ENCODE data around the gene PI3. TPM values are rescaled to one million over a fixed set of nuclear protein-coding genes. Genes with fewer than 3 reads are reported as not detected.

The PI3 gene
- total and polyA plus RNA-seq, 5 donors from 2014 or later: not detected

DNA sequence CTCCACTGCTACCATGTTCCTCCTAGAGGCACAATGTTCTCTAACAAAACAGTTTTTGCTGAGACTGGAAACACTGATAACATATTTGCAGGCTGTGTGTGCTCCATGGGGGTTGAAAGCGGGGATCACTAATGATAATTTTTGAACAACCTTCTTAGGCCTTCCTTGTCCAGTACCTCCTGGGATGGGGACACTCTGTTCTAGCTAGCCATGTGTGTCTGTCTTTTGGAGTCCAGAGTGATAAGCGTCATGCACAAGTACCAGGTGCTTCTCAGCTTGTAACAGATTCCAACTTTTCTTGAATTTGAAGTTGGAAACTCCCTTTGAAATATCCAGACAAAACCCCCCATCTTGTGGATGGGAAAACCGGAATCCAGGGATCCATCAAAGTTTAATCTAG lies 15.2 kb downstream of the PI3 start:
- H3K4me3 Mint-ChIP-seq: no peak overlapping the region
- peaks cover 9% of the 10 kb centered on the region for H3K27me3 Mint-ChIP-seq
- DNase-seq (no peak), ATAC-seq (ENCODE audit: low read depth in 2 of 2) (no peak)
- H3K4me1 Mint-ChIP-seq: no peaks in the 10 kb centered on the region
- H3K9me3 ChIP-seq (ENCODE audit: control insufficient read depth in 2 of 2, low read length in 2 of 2): no peaks in the 10 kb centered on the region
- no peak overlapping the region for H3K27ac Mint-ChIP-seq
- H3K4me1 ChIP-seq (ENCODE audit: control insufficient read depth, insufficient read depth, low read length, poor library complexity, severe bottlenecking): no peaks in the 10 kb centered on the region
- peaks cover 12% of the 10 kb centered on the region for H3K27me3 ChIP-seq (ENCODE audit: control insufficient read depth, insufficient read depth, low read length)
- H3K27ac ChIP-seq (ENCODE audit: insufficient read depth, low read length, poor library complexity, severe bottlenecking): no peak overlapping the region
- H3K36me3 ChIP-seq (ENCODE audit: control insufficient read depth, insufficient read depth, low read length): no peaks in the 10 kb centered on the region
- H3K36me3 Mint-ChIP-seq: no peaks in the 10 kb centered on the region
- peaks cover 0 to 2% (median 0%) of the 10 kb centered on the region in 7 donors for H3K9me3 Mint-ChIP-seq
- H3K4me3 ChIP-seq (ENCODE audit: low read depth, low read length): no peak overlapping the region

DNA sequence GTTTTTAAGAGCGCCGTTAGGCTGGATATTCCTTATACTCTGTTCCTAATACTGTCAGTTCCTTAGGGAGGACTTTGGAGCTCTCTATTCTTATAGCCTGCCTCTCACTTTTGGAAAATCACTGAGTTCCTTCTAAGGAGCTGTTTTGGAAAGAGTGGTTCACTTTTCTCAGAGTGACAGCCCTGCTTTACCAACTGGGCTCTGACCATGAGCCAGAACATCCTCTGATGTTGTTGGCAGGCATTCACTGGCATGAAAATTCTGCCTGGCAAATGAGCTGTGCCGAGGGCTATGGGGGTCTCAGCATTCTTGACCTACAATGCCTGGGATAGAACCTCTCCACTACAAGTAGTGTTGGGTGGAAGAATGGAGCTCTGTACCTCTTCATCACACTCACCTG lies 17.2 kb downstream of the PI3 start:
- H3K4me1 ChIP-seq (ENCODE audit: control insufficient read depth, insufficient read depth, low read length, poor library complexity, severe bottlenecking): no peaks in the 10 kb centered on the region
- no peak overlapping the region for H3K4me3 ChIP-seq (ENCODE audit: low read depth, low read length)
- H3K27me3 Mint-ChIP-seq: peaks cover 6% of the 10 kb centered on the region
- ATAC-seq (ENCODE audit: low read depth in 2 of 2) (no peak), DNase-seq (no peak)
- H3K9me3 ChIP-seq (ENCODE audit: control insufficient read depth in 2 of 2, low read length in 2 of 2): no peaks in the 10 kb centered on the region
- no peaks in the 10 kb centered on the region for H3K36me3 Mint-ChIP-seq
- H3K9me3 Mint-ChIP-seq: peaks cover 0 to 4% (median 2%) of the 10 kb centered on the region in 7 donors
- H3K27ac ChIP-seq (ENCODE audit: insufficient read depth, low read length, poor library complexity, severe bottlenecking): no peak overlapping the region
- H3K27ac Mint-ChIP-seq: no peak overlapping the region
- no peaks in the 10 kb centered on the region for H3K36me3 ChIP-seq (ENCODE audit: control insufficient read depth, insufficient read depth, low read length)
- peaks cover 10% of the 10 kb centered on the region for H3K27me3 ChIP-seq (ENCODE audit: control insufficient read depth, insufficient read depth, low read length)
- no peak overlapping the region for H3K4me3 Mint-ChIP-seq
- H3K4me1 Mint-ChIP-seq: no peaks in the 10 kb centered on the region

DNA sequence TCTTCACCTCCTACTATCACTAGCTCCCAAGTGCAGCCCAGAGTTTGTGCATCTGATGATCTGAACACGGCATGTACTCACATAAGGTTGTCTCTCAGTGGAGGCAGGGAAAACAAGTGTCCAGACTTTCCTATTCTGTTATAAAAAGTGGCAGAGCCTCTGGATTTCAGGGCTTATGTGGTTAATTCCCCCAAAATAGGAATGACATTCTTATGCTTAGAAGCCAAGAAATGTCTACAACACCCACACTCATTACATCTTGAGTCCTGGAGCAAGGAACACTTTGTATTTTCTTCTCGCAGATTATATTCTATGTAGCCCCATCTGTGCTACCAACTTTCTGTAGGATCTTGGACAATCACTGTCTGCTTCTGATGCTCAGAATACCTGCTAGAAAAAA lies 18.6 kb downstream of the PI3 start:
- H3K27ac Mint-ChIP-seq: no peak overlapping the region
- no peak overlapping the region for H3K4me3 ChIP-seq (ENCODE audit: low read depth, low read length)
- H3K9me3 ChIP-seq (ENCODE audit: control insufficient read depth in 2 of 2, low read length in 2 of 2): no peaks in the 10 kb centered on the region
- no peaks in the 10 kb centered on the region for H3K36me3 ChIP-seq (ENCODE audit: control insufficient read depth, insufficient read depth, low read length)
- H3K4me3 Mint-ChIP-seq: no peak overlapping the region
- H3K36me3 Mint-ChIP-seq: no peaks in the 10 kb centered on the region
- H3K4me1 Mint-ChIP-seq: no peaks in the 10 kb centered on the region
- peaks cover 10% of the 10 kb centered on the region for H3K27me3 Mint-ChIP-seq
- no peak for DNase-seq
- no peaks in the 10 kb centered on the region for H3K4me1 ChIP-seq (ENCODE audit: control insufficient read depth, insufficient read depth, low read length, poor library complexity, severe bottlenecking)
- no peak overlapping the region for H3K27ac ChIP-seq (ENCODE audit: insufficient read depth, low read length, poor library complexity, severe bottlenecking)
- no peak for ATAC-seq (ENCODE audit: low read depth in 2 of 2)
- H3K27me3 ChIP-seq (ENCODE audit: control insufficient read depth, insufficient read depth, low read length): peaks cover 11% of the 10 kb centered on the region
- H3K9me3 Mint-ChIP-seq: peaks cover 0 to 5% (median 3%) of the 10 kb centered on the region in 7 donors

DNA sequence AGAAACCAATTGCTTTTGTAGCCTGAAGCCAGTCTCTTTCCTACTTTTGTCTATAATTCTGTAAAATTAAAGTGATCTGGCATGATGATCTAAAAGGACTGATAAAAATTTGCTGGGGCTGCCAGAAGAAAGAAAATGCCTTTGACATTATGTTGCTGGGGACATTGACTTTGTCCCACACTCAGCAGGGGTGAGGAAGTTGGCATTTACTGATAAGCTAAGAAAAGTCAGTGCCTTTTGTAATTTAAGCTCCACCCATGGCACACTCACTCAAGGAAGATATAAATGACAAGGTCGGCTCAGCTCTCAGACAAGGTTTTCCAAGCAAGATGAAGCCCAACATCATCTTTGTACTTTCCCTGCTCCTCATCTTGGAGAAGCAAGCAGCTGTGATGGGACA lies 32.0 kb downstream of the PI3 start, which contains the start of gene SEMG1:
TSS of gene SEMG1 (plus strand) at position 309 of the 400 bp plus-strand sequence. CDS start at position 330, 21 bp downstream.
- Mint-ChIP-seq H3K4me1 (no peaks in the 10 kb centered on the region), H3K27ac (no peak within 1 kb of the TSS)
- H3K4me1 ChIP-seq (ENCODE audit: control insufficient read depth, insufficient read depth, low read length, poor library complexity, severe bottlenecking): no peaks in the 10 kb centered on the region

DNA sequence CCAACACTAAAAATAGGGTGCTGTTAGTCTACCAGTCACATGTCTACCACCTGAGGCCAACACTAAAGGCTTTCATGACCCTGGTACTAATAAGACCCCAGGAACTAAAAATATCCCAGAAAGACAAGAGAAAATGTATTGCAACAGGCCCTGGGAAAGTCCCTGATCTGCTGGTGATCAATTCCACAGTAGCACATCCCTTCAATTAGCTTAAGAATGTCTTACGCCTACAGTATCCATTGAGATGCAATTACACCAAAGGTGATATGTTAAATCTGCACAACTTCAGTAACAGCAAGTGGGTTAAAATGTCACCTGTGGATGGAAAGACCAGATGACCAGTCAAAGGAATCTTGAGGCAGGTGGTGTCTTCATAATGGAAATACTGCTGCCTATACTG lies 35.2 kb downstream of the PI3 start:
- DNase-seq (no peak), ATAC-seq (ENCODE audit: low read depth in 2 of 2) (no peak)
- Mint-ChIP-seq H3K9me3 (peaks cover 0 to 1% (median 0%) of the 10 kb centered on the region in 7 donors), H3K4me3 (no peak overlapping the region), H3K27ac (no peak overlapping the region), H3K27me3 (peaks cover 17% of the 10 kb centered on the region), H3K36me3 (no peaks in the 10 kb centered on the region), H3K4me1 (no peaks in the 10 kb centered on the region)
- Histone ChIP-seq H3K27ac (ENCODE audit: insufficient read depth, low read length, poor library complexity, severe bottlenecking) (no peak overlapping the region), H3K4me1 (ENCODE audit: control insufficient read depth, insufficient read depth, low read length, poor library complexity, severe bottlenecking) (no peaks in the 10 kb centered on the region), H3K27me3 (ENCODE audit: control insufficient read depth, insufficient read depth, low read length) (peaks cover 21% of the 10 kb centered on the region), H3K36me3 (ENCODE audit: control insufficient read depth, insufficient read depth, low read length) (no peaks in the 10 kb centered on the region), H3K4me3 (ENCODE audit: low read depth, low read length) (no peak overlapping the region), H3K9me3 (ENCODE audit: control insufficient read depth in 2 of 2, low read length in 2 of 2) (no peaks in the 10 kb centered on the region)

More for the DNA sequence above, 32.0 kb downstream of the PI3 start, which contains the start of gene SEMG1:
- Mint-ChIP-seq H3K4me3 (no peak within 1 kb of the TSS), H3K9me3 (peaks cover 0 to 6% (median 2%) of the 10 kb centered on the region in 7 donors), H3K27me3 (peaks cover 17% of the 10 kb centered on the region), H3K36me3 (no peaks in the 10 kb centered on the region)
- Histone ChIP-seq H3K4me3 (ENCODE audit: low read depth, low read length) (no peak within 1 kb of the TSS), H3K36me3 (ENCODE audit: control insufficient read depth, insufficient read depth, low read length) (no peaks in the 10 kb centered on the region), H3K9me3 (ENCODE audit: control insufficient read depth in 2 of 2, low read length in 2 of 2) (peaks cover 0 to 2% of the 10 kb centered on the region in 2 experiments), H3K27ac (ENCODE audit: insufficient read depth, low read length, poor library complexity, severe bottlenecking) (no peak within 1 kb of the TSS), H3K27me3 (ENCODE audit: control insufficient read depth, insufficient read depth, low read length) (peaks cover 26% of the 10 kb centered on the region)
- no peak for DNase-seq
- no peak for ATAC-seq (ENCODE audit: low read depth in 2 of 2)

DNA sequence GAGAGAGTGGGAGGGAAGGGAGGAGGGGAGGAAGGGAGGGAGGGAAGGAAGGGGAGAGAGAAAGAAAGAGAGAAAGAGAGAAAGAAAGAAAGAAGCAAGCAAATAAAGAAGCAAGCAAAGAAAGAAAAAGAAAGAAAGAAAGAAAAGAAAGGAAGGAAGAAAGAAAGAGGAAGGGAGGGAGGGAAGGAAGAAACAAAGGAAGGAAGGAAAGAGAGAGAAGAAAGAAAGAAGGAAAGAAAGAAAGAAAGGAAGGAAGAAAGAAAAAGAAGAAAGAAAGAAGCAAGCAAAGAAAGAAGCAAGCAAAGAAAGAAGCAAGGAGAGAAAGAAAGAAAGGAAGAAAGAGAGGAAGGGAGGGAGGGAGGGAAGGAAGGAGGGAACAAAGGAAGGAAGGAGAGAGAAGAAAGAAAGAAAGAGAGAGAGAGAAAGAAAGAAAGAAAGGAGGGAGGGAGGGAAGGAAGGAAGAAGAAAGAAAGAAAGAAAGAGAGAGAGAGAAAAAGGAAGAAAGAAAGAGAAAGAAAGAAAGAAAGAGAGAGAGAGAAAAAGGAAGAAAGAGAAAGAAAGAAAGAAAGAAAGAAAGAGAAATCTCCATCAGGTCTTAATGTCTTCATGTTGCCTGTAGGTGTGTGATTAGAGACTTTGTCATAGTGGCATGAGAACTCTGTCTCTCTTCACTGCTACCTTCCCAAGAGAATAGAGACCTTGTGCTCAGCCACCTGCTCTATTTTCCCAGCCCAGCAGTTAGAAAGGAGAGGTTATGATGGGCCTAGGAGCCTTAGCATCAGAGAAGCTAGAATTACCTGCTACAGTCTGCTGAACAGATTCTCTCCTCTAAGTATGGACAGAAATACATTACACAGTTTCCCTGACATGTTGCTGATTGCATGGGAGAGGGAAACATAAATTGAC lies 37.1 kb downstream of the PI3 start:
- ATAC-seq (ENCODE audit: low read depth in 2 of 2) (no peak), DNase-seq (no peak)
- H3K4me1 ChIP-seq (ENCODE audit: control insufficient read depth, insufficient read depth, low read length, poor library complexity, severe bottlenecking): no peaks in the 10 kb centered on the region
- no peaks in the 10 kb centered on the region for H3K4me1 Mint-ChIP-seq
- peaks cover 13% of the 10 kb centered on the region for H3K27me3 ChIP-seq (ENCODE audit: control insufficient read depth, insufficient read depth, low read length)
- H3K36me3 ChIP-seq (ENCODE audit: control insufficient read depth, insufficient read depth, low read length): no peaks in the 10 kb centered on the region
- no peak overlapping the region for H3K4me3 ChIP-seq (ENCODE audit: low read depth, low read length)
- H3K27ac Mint-ChIP-seq: no peak overlapping the region
- no peaks in the 10 kb centered on the region for H3K9me3 ChIP-seq (ENCODE audit: control insufficient read depth in 2 of 2, low read length in 2 of 2)
- H3K36me3 Mint-ChIP-seq: no peaks in the 10 kb centered on the region
- H3K27ac ChIP-seq (ENCODE audit: insufficient read depth, low read length, poor library complexity, severe bottlenecking): no peak overlapping the region
- no peak overlapping the region for H3K4me3 Mint-ChIP-seq
- no peaks in the 10 kb centered on the region for H3K9me3 Mint-ChIP-seq
- H3K27me3 Mint-ChIP-seq: peaks cover 12% of the 10 kb centered on the region

DNA sequence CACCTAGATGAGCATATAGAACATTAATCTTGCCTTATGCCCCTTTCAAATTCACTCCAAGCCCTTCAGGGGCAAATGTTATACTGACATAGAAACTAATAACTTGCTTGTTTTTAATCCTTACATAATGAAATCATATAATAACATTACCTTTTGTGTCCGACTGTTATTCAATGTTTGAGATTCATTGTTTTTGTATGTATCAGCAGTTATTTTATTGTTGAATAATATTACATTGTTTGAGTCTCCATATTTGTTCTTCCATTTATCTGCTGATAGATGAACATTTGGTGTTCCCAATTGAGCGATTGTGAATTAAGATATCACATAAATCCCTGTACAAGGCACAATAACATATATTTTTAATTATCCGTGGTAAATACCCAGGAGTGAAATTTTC lies 38.1 kb downstream of the PI3 start:
- DNase-seq: no peak
- Histone ChIP-seq H3K4me3 (ENCODE audit: low read depth, low read length) (no peak overlapping the region), H3K9me3 (ENCODE audit: control insufficient read depth in 2 of 2, low read length in 2 of 2) (no peaks in the 10 kb centered on the region), H3K36me3 (ENCODE audit: control insufficient read depth, insufficient read depth, low read length) (no peaks in the 10 kb centered on the region), H3K4me1 (ENCODE audit: control insufficient read depth, insufficient read depth, low read length, poor library complexity, severe bottlenecking) (no peaks in the 10 kb centered on the region), H3K27me3 (ENCODE audit: control insufficient read depth, insufficient read depth, low read length) (peaks cover 6% of the 10 kb centered on the region), H3K27ac (ENCODE audit: insufficient read depth, low read length, poor library complexity, severe bottlenecking) (no peak overlapping the region)
- no peaks in the 10 kb centered on the region for H3K4me1 Mint-ChIP-seq
- no peaks in the 10 kb centered on the region for H3K9me3 Mint-ChIP-seq
- H3K27ac Mint-ChIP-seq: no peak overlapping the region
- ATAC-seq (ENCODE audit: low read depth in 2 of 2): no peak
- no peaks in the 10 kb centered on the region for H3K36me3 Mint-ChIP-seq
- no peak overlapping the region for H3K4me3 Mint-ChIP-seq
- peaks cover 13% of the 10 kb centered on the region for H3K27me3 Mint-ChIP-seq

DNA sequence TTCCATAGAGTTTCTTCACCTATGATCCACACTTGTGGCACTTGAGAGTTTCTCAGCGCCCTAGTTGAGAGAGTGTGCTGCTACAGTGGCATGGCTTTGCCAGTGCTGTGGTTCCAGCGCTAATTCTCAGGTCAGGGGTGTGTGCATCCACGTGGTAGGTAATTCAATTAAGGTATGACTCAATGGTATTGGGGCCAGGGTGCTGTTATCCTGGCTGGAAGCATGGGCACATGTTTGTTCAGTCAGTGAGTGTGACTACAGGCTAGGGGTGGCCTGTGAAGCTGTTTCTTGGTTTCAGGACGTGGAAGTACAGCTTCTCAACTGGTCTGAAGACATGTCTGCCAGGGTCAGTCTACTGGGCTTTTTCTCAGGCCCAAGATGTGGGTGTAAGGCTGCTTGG lies 43.4 kb downstream of the PI3 start:
- no peaks in the 10 kb centered on the region for H3K36me3 ChIP-seq (ENCODE audit: control insufficient read depth, insufficient read depth, low read length)
- H3K9me3 ChIP-seq (ENCODE audit: control insufficient read depth in 2 of 2, low read length in 2 of 2): no peaks in the 10 kb centered on the region
- no peaks in the 10 kb centered on the region for H3K4me1 ChIP-seq (ENCODE audit: control insufficient read depth, insufficient read depth, low read length, poor library complexity, severe bottlenecking)
- H3K27ac ChIP-seq (ENCODE audit: insufficient read depth, low read length, poor library complexity, severe bottlenecking): no peak overlapping the region
- H3K9me3 Mint-ChIP-seq: peaks cover 0 to 1% (median 0%) of the 10 kb centered on the region in 7 donors
- H3K27me3 ChIP-seq (ENCODE audit: control insufficient read depth, insufficient read depth, low read length): peaks cover 4% of the 10 kb centered on the region
- H3K4me3 ChIP-seq (ENCODE audit: low read depth, low read length): no peak overlapping the region
- H3K27me3 Mint-ChIP-seq: peaks cover 36% of the 10 kb centered on the region
- DNase-seq (no peak), ATAC-seq (ENCODE audit: low read depth in 2 of 2) (no peak)
- no peaks in the 10 kb centered on the region for H3K36me3 Mint-ChIP-seq
- H3K4me1 Mint-ChIP-seq: no peaks in the 10 kb centered on the region
- H3K4me3 Mint-ChIP-seq: no peak overlapping the region
- H3K27ac Mint-ChIP-seq: no peak overlapping the region

Data from CD4-positive, CD25-positive, alpha-beta regulatory T cell (primary cell).